SKM-1 (cell line): ENCODE data around the gene SLC25A15.
A peak's percentile ranks its signal among the peaks of the same experiment; 100 is the strongest.

Experiments used
- DNase-seq: peaks from one replicate; lab custom pipeline; 2025; ENCODE audit not compliant: unreplicated experiment; lab: John Stamatoyannopoulos, UW

Gene SLC25A15

DNA sequence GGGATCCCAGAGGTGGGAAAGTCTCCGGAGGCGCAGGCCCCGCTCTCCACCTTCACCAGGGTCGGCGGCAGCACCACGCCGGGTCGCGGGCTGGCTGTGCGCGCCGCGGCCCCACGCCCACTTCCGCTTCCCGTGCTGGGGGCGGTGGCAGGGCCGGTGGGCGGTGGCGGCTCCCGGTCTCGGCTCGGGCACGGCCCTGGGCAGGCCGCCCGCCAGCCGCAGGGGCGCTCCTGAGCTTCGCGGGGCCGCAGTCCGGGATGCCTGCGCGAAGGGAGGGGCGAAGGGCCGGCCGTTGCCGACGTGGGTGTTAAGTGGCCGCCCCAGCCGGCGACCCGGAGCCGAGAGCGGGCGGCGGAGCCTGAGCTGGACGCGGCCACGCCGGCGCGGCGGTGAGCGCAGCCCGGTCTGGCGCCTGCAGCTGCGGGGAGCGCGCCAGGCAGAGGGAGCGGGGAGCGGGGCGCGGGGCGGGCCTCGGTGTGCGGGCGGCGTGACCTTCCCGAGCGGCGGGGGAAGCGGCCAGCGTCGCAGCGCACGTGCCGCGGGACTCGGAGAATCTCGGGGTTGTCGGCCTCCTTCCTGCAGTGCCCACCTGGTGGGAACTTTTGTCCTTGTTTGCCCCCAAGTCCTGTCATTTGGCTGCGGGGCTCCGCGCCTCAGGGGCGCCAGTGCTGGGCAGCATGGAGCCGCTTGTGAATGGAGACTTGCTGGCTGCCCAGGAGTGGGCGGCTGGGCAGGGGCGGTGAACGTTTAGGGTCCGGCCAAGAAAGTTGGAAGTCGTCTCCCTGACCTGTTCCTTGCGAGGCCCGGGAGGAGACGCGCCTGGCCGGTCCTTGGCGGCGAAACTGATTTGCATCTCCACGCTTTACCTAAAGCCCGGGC lies at the start of gene SLC25A15:
Gene SLC25A15 (plus strand): TSS at position 337 of the 879 bp plus-strand sequence. CDS start 3,616 bp downstream, outside the sequence.
- peak; percentile 38 for DNase-seq

DNA sequence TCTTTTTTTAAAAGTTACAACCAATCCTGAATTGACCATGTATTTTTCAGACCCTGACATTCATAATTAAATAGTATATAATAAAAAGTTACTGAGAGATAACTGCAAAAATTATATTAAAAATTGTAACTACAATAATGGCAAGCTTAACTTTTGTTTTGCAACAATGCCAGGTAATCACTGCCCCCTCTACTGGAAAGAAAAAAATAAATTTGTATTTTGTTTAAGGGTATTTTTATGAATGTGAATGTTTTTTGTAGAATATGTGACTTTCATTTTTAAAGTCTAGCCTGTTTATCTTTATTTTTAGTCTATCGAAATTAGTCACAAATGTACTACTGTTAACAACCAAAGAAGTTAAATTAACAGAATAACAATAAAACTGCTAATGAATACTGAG lies 40.1 kb upstream of the SLC25A15 start:
- DNase-seq = no peak

- DNase-seq = no peak
These were observed 34.2 kb upstream of the SLC25A15 start for GRCh38 chr13:40755082-40755700.

DNA sequence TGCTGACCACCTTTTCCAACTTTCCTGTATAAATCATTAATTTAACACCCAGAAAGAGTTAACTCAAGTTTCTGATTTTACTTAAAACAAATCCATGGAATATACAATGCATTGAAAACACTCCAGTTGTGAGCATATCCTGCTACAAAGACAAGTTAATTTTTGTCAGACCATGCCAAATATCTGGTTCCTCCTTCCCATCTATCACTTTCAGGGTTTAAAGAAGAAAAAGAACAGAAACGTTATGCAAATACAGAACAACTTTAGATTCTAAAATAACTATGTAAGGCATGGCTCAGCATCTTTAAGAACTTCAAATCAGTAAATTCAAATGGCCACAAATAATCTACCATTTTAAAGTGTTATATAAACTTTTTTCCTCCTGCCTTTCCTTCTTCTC lies 33.4 kb upstream of the SLC25A15 start:
- no peak for DNase-seq

GRCh38 chr13:40758811-40759210 lies 30.6 kb upstream of the SLC25A15 start:
- DNase-seq = no peak

GRCh38 chr13:40762849-40763248 lies 26.6 kb upstream of the SLC25A15 start:
- DNase-seq = no peak

- no peak for DNase-seq
These were observed 24.6 kb upstream of the SLC25A15 start for GRCh38 chr13:40764587-40765403.

- no peak for DNase-seq
These were observed 23.8 kb upstream of the SLC25A15 start for GRCh38 chr13:40765602-40766001.

DNA sequence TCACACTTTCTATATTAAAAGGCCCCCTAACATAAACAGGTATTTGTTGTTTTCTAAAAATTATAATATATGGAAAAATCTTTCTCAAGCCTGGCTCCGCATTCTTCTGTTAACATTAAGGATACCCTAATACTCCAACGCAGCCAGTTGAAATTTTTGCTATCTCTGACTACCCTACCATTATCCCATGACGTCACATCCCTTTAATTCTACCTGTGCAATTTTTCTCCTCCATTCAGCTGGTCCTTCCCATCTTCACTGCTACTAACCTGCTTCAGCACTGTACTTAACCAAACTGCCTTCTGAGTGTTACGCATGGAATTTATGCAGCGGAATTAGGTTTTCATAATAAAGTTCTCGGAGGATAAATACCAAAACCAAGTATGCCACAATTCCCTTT lies 19.4 kb upstream of the SLC25A15 start:
- DNase-seq = no peak

DNA sequence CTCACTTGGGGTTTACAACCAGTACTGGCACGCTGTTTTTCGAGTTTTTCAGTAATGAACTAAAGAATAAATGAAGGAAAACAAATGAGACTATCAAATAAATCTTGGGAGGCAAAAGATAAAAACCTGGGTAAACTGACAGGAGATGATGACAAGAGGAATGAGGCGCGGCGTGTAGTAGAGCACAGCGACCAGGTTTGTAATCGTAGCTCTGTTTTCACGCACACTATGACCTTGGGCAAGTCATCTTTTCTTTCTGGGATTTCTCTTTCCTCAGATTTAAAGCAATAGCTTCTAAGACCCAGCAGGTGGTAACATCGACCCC lies 18.8 kb upstream of the SLC25A15 start:
- no peak for DNase-seq

DNA sequence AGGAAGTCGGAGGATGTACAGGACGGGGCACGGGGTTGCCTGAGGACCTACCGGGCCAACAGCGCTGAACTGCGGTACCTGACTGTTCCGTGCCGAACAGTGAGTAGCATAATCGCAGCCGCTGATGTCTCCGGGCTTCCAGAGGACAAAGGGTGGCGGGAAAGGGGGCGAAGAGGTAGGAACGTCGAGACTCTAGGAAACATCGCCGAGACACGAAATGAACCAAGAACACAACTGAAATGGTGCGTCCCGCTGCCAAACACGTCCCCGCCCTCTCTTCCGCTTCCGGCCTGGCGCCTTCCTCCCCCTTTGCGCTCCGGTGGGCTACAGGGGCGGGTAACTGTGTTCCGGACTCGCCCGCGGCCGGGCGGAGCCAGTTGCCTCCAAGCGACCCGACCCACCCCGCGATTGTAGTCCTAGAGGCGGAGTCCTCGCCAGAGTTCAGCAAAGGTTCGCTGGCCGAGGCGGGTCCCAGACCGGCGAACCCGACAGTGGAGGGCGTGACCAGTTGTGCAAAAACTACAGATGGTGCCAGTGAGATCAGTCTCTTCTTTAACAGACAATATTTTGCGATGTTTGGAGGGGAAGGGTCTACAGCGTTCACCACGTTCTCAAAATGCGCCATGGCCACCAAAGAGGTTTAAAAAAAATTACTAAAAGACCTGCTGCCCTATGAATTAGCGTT lies 18.3 kb upstream of the SLC25A15 start, which contains the start of gene MRPS31:
Gene MRPS31 (minus strand): TSS at position 257 of the 685 bp plus-strand sequence. CDS start 54 bp downstream, at position 203.
- peak; percentile 91 for DNase-seq

- no peak for DNase-seq
These were observed 16.5 kb upstream of the SLC25A15 start for GRCh38 chr13:40772765-40773473.

- DNase-seq = no peak
These were observed 14.7 kb upstream of the SLC25A15 start for GRCh38 chr13:40774672-40775071.

- no peak for DNase-seq
These were observed 13.2 kb upstream of the SLC25A15 start for GRCh38 chr13:40776232-40776631.

DNA sequence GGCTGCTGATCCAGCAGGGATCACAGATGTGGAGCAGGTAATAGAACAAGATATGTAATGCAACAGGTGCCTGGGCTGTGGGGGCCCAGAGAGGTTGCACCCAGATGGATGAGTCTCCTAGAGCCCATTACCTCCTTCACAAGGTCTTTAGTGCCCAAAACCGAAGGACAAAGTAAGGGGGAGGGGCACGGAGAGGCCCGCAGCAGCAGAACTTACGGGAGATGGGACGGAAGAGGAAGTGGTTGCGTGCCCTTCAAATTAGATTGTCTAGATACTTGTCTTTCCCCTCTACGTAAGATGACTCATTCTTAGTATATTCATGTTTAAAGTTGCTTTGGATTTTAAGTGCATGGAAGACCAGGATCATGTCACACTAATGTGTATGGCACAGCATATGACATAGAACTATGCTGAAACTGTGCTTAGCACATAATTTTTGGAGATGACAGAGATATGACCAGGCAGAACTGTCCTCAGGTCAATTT lies 12.7 kb upstream of the SLC25A15 start:
- peak; percentile 74 for DNase-seq

- peak; percentile 71 for DNase-seq
These were observed 12.1 kb upstream of the SLC25A15 start for GRCh38 chr13:40777166-40777808.

DNA sequence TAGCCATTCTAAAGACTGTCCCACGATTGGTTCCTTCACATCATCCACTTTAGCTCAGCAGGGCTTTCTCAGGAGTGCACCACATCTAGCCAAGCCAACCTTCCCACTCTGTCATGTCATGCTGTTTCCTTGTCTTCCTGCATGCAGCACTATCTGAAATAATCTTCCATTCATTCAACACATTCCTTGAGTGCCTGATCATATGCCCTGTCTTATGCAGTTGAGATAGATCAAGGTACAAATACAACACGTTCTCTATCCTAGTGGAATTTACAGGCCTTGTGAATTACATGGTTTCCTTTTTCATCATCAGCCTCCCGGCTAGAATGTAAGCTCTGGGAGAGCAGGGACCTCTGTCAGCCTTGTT lies 11.6 kb upstream of the SLC25A15 start:
- no peak for DNase-seq

GRCh38 chr13:40779049-40779448 lies 10.4 kb upstream of the SLC25A15 start:
- DNase-seq = no peak

- no peak for DNase-seq
These were observed 9.6 kb upstream of the SLC25A15 start for GRCh38 chr13:40779796-40780285.
